Ishikawa (cell line): Measurements from ENCODE around the gene RPL7A.

ENCODE experiments used
- FOXM1 ChIP-seq: IDR thresholded peaks from 2 replicates; pipeline ENCODE4 v1.6.1; 2012; ENCODE audit warnings: low read depth, borderline replicate concordance
- RAD21 ChIP-seq: IDR thresholded peaks from 2 replicates; pipeline ENCODE4 v1.6.1; 2012; ENCODE audit warnings: low read depth
- YY1 ChIP-seq: IDR thresholded peaks from 2 replicates; pipeline ENCODE4 v1.6.1; 2012; ENCODE audit warnings: low read depth
- ZBTB7A ChIP-seq: IDR thresholded peaks from 2 replicates; pipeline ENCODE4 v1.6.1; 2012; ENCODE audit warnings: low read depth
- TF ChIP-seq, protein P1 (sequence below): IDR thresholded peaks from 2 replicates; pipeline ENCODE4 v1.6.1; 2012

DNA sequence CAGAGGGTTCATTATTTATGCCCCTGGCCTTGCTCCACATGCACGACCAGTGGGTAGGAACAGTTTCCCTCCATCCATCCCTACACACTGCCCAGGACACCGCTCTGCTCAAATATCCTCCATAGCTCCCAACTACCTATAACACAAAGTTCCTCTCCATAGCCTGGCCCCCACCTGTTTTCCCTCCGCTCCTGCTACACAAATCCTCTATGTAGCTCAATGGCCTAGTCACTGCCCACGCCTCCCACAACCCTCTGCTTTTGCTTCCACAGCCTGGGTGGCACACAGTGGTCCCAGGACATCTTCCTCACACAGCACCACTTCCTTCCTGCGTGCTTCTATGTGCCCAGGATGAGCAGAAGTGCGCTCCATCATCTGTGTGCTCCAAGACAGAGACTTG is 49.4 kb downstream of the RPL7A start:
- TF ChIP-seq, protein P1, sequence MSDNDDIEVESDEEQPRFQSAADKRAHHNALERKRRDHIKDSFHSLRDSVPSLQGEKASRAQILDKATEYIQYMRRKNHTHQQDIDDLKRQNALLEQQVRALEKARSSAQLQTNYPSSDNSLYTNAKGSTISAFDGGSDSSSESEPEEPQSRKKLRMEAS, result no peak
- TF ChIP-seq ZBTB7A, result no peak
- no peak for TF ChIP-seq YY1
- no peak for TF ChIP-seq RAD21
- no peak for TF ChIP-seq FOXM1
